ENCODE data around the gene SMG6. TPM values are rescaled to one million over a fixed set of nuclear protein-coding genes. Genes with fewer than 3 reads are reported as not detected.

SMG6 gene
- total RNA-seq, 6 donors from 2014 or later: 29.9 to 126 (median 30.5) TPM

GRCh38 chr17:2336852-2337543 is 33.4 kb upstream of the SMG6 start, which contains the start of gene SGSM2:
SGSM2 (plus strand) TSS chr17:2337501; CDS start chr17:2337689, 188 bp downstream.
- Histone ChIP-seq H3K36me3 (peaks cover 0 to 42% (median 24%) of the 10 kb centered on the region in 4 donors), H3K4me1 (peaks cover 12 to 25% (median 16%) of the 10 kb centered on the region in 4 donors), H3K9me3 (no peaks in the 10 kb centered on the region), H3K27me3 (no peaks in the 10 kb centered on the region), H3K27ac (peak within 1 kb of the TSS; percentile 77 to 88 (median 86)), H3K4me3 (peak within 1 kb of the TSS; percentile 95 to 100 (median 98))
- DNase-seq: peak; percentile 65 to 94
- WGBS, 2 donors: 1% methylated on average over 24 to 38 of the region's 77 CpGs
- peak; percentile 73 to 84 for ATAC-seq (ENCODE audit: low FRiP score in 2 of 2)
- TF ChIP-seq EP300 (IDR thresholded peaks at IDR 0.05) (no peak), POLR2A (IDR thresholded peaks at IDR 0.05) (no peak), CTCF (IDR thresholded peaks at IDR 0.05) (no peak), POLR2AphosphoS5 (IDR thresholded peaks at IDR 0.05) (no peak)

GRCh38 chr17:2336215-2336851 is 32.7 kb upstream of the SMG6 start, which contains the start of gene TSR1:
TSR1 (minus strand) TSS chr17:2336457; CDS start chr17:2336427, 30 bp downstream.
- ATAC-seq (ENCODE audit: low FRiP score in 2 of 2): peak; percentile 96 to 97
- no peaks in the 10 kb centered on the region for H3K9me3 ChIP-seq
- peak within 1 kb of the TSS; percentile 95 to 100 (median 98) for H3K4me3 ChIP-seq
- no peaks in the 10 kb centered on the region for H3K27me3 ChIP-seq
- peak within 1 kb of the TSS; percentile 77 to 88 (median 86) for H3K27ac ChIP-seq
- peaks cover 6 to 42% (median 30%) of the 10 kb centered on the region in 4 donors for H3K36me3 ChIP-seq
- TF ChIP-seq CTCF (IDR thresholded peaks at IDR 0.05) (peak in 3 of 6 experiments; percentile 11 to 37 (median 29)), EP300 (IDR thresholded peaks at IDR 0.05) (no peak), POLR2A (IDR thresholded peaks at IDR 0.05) (peak in 3 of 4 donors; percentile 64 to 84 (median 66)), POLR2AphosphoS5 (IDR thresholded peaks at IDR 0.05) (peak; percentile 80 to 88)
- peaks cover 12 to 25% (median 16%) of the 10 kb centered on the region in 4 donors for H3K4me1 ChIP-seq
- WGBS, 2 donors: 1% methylated on average over 33 to 48 of the region's 48 CpGs
- peak; percentile 93 to 96 for DNase-seq

GRCh38 chr17:2335726-2336214 is 32.2 kb upstream of the SMG6 start:
- Histone ChIP-seq H3K27ac (peak overlapping the region; percentile 77 to 88 (median 86)), H3K36me3 (peaks cover 10 to 44% (median 35%) of the 10 kb centered on the region in 4 donors), H3K4me3 (peak overlapping the region; percentile 95 to 100 (median 98)), H3K4me1 (peaks cover 12 to 25% (median 16%) of the 10 kb centered on the region in 4 donors), H3K27me3 (no peaks in the 10 kb centered on the region), H3K9me3 (no peaks in the 10 kb centered on the region)
- ATAC-seq (ENCODE audit: low FRiP score in 2 of 2) (no peak), DNase-seq (no peak)
- TF ChIP-seq CTCF (IDR thresholded peaks at IDR 0.05): no peak
- TF ChIP-seq EP300 (IDR thresholded peaks at IDR 0.05): no peak
- no peak for TF ChIP-seq POLR2AphosphoS5 (IDR thresholded peaks at IDR 0.05)
- no peak for TF ChIP-seq POLR2A (IDR thresholded peaks at IDR 0.05)
- 2 to 4% methylated on average over 17 of the region's 17 CpGs for WGBS, 2 donors

- no peaks in the 10 kb centered on the region for H3K27me3 ChIP-seq
- H3K4me3 ChIP-seq: no peak overlapping the region
- 76 to 90% methylated on average over 3 of the region's 3 CpGs for WGBS, 2 donors
- TF ChIP-seq POLR2AphosphoS5 (IDR thresholded peaks at IDR 0.05): no peak
- peaks cover 8 to 14% (median 9%) of the 10 kb centered on the region in 4 donors for H3K4me1 ChIP-seq
- ATAC-seq (ENCODE audit: low FRiP score in 2 of 2) (no peak), DNase-seq (no peak)
- H3K27ac ChIP-seq: no peak overlapping the region
- peaks cover 10 to 87% (median 69%) of the 10 kb centered on the region in 4 donors for H3K36me3 ChIP-seq
- no peaks in the 10 kb centered on the region for H3K9me3 ChIP-seq
Observed at GRCh38 chr17:2331303-2331702, 27.7 kb upstream of the SMG6 start.

Data from upper lobe of left lung (tissue), 6 donors.